ENCODE measurements around the gene CLC.
"Not testable (repeated sequence)": the region's sequence is repeated elsewhere in the genome, so short reads cannot be mapped to it uniquely, and the experiment has no call there.

CLC gene

GRCh38 chr19:39737891-39738290 is at the start of gene CLC:
CLC (minus strand) TSS chr19:39738029; CDS start chr19:39737952, 77 bp downstream.
- no peak for DNase-seq (ENCODE audit: low read depth in 1 of 2, low spot score in 1 of 2)

GRCh38 chr19:39780894-39781293 is 43.1 kb upstream of the CLC start:
- no peak for DNase-seq (ENCODE audit: low read depth in 1 of 2, low spot score in 1 of 2)

GRCh38 chr19:39778763-39779162 is 40.9 kb upstream of the CLC start, which contains the start of gene LEUTX:
LEUTX (plus strand) TSS chr19:39778854; CDS start chr19:39778921, 67 bp downstream.
- no peak for DNase-seq (ENCODE audit: low read depth in 1 of 2, low spot score in 1 of 2)

DNA sequence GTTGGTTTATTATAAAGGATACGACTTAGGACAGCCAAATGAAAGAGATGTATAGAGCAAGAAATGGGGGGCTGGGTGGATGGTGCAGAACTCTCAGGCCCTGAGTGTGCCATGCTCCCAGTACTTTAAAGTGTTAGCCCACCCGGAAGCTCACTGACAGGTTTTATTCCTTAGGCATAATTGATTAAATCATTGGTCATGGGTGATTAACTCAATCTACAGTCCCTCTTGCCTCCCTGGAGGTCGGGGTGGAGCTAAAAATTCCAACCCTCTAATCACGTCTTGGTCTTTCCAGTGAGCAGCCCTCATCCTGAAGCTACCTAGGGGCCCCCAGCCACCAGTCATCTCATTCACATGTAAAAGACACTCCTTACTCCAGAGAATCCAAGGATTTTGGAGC is 31.0 kb upstream of the CLC start:
- DNase-seq (ENCODE audit: low read depth in 1 of 2, low spot score in 1 of 2) = no peak

DNA sequence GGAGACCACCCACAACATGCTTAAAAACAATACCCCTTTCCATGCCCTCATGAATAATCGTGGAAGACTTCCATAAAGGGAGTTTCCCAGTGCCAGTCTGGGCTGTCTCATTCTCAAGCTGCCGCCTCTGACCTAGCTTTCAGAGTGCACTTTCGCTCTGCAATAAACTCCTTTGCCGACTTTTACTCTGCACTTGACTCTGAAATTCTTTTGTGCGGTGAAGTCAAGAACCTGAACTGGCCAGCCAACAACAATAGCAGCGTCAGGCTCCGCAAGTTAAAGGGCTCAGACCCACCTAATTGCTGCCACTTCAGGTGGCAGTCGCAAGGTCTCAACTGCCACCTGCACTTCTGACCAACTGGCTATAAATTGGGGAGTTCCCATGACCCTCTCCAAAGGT is 30.5 kb upstream of the CLC start:
- DNase-seq (ENCODE audit: low read depth in 1 of 2, low spot score in 1 of 2) = no peak

- peak in 1 of 2 donors; percentile 3 for DNase-seq (ENCODE audit: low read depth in 1 of 2, low spot score in 1 of 2)
Measured at GRCh38 chr19:39765091-39766076, 27.6 kb upstream of the CLC start.

DNA sequence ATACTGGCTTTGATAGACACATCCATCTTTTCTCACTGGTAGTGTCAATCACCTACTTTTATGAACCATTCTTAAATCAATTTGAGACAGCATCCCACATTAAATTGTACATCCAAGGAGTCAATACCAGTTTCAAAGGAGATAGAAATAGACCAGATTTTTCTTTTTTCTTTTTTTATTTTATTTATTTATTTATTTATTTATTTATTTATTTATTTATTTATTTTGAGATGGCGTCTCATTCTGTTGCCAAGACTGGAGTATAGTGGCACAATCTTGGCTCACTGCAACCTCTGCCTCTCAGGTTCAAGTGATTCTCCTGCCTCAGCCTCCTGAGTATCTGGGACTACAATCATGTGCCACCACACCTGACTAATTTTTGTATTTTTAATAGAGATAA is 24.0 kb upstream of the CLC start:
- DNase-seq (ENCODE audit: low read depth in 1 of 2, low spot score in 1 of 2) = not testable (repeated sequence)

GRCh38 chr19:39759457-39760184 is 21.8 kb upstream of the CLC start:
- DNase-seq (ENCODE audit: low read depth in 1 of 2, low spot score in 1 of 2) = no peak

DNA sequence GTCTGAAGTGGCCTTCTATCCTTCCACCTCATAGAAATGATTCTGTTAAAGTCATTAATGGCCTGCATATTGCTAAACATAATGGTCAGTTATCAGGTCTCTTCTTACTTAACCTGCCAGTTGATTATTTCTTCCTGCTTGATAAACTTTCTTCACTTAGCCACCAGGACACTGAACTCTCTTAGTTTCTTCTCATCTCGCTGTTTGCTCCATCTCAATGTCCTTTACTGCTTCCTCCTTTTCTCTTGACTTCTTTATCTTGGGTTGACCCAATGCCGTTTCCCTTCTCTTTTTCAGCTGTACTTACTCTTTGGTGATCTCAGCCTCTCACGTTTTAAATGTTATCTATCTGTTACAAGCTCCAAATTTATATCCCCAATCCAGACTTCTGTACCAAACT is 17.1 kb upstream of the CLC start:
- DNase-seq (ENCODE audit: low read depth in 1 of 2, low spot score in 1 of 2) = no peak

GRCh38 chr19:39754544-39754943 is 16.7 kb upstream of the CLC start:
- DNase-seq (ENCODE audit: low read depth in 1 of 2, low spot score in 1 of 2) = no peak

DNA sequence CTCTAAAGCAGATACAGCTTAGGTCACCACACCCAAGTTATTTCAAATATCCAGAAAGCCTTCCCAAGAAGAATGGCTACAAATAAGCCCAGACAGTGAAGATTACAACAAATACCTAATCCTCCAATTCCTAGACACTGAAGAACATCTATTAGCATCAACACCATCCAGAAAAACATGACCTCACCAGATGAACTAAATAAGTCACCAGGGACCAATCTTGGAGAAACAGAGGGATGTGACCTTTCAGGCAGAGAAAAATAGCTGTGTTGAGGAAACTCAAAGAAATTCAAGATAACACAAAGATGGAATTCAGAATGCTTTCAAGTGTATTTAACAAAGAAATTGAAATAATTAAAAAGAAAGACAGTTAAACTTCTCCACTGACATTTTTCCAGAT is 15.0 kb upstream of the CLC start:
- no peak for DNase-seq (ENCODE audit: low read depth in 1 of 2, low spot score in 1 of 2)

DNA sequence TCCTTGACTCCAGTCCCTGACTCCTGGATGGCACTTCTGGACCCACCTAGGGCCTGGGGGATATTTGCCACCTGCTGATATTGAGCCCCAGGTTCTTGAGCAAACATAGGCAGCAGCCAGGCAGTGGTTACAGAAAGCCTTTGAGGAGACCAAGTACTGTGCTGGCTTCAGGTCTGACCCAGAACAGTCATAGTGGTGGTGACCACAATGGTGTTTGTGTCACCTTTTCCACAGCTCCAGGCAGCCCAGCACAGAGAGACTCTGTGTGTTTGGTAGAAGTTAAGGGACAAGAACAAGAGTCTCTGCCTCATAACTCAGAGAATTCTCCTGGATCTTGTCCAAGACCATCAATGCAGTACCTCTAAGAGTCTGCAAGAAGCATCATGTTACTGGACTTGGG is 14.6 kb upstream of the CLC start:
- DNase-seq (ENCODE audit: low read depth in 1 of 2, low spot score in 1 of 2) = no peak

- no peak for DNase-seq (ENCODE audit: low read depth in 1 of 2, low spot score in 1 of 2)
Measured at GRCh38 chr19:39749981-39750380, 12.2 kb upstream of the CLC start.

- no peak for DNase-seq (ENCODE audit: low read depth in 1 of 2, low spot score in 1 of 2)
Measured at GRCh38 chr19:39746836-39747529, 9.2 kb upstream of the CLC start.

GRCh38 chr19:39745643-39746042 is 7.8 kb upstream of the CLC start:
- DNase-seq (ENCODE audit: low read depth in 1 of 2, low spot score in 1 of 2) = no peak

- no peak for DNase-seq (ENCODE audit: low read depth in 1 of 2, low spot score in 1 of 2)
Measured at GRCh38 chr19:39740395-39740794, 2.6 kb upstream of the CLC start.

- DNase-seq (ENCODE audit: low read depth in 1 of 2, low spot score in 1 of 2) = no peak
Measured at GRCh38 chr19:39738814-39739213, 985 bp upstream of the CLC start.

DNA sequence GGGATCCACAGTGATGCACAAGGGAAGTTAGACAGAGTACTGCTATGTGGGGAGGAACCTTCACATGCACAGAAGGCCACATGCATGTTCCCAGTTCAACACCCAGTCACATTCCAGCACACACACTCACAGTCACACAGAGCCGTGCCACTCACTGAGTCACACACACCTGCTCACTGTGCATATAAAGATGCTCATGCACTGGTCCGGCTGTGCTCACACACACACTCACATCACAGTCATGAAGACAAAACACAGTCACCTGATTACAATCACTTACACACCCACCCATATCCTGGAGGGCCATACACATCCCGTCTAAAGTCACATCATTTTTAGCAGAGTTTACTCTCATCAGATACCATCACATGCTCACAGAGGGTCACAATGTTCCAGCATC is 478 bp downstream of the CLC start:
- no peak for DNase-seq (ENCODE audit: low read depth in 1 of 2, low spot score in 1 of 2)

GRCh38 chr19:39736088-39736487 is 1.7 kb downstream of the CLC start:
- DNase-seq (ENCODE audit: low read depth in 1 of 2, low spot score in 1 of 2) = no peak

- no peak for DNase-seq (ENCODE audit: low read depth in 1 of 2, low spot score in 1 of 2)
Measured at GRCh38 chr19:39735688-39736087, 2.1 kb downstream of the CLC start.

- DNase-seq (ENCODE audit: low read depth in 1 of 2, low spot score in 1 of 2) = no peak
Measured at GRCh38 chr19:39733841-39734240, 4.0 kb downstream of the CLC start.

- no peak for DNase-seq (ENCODE audit: low read depth in 1 of 2, low spot score in 1 of 2)
Measured at GRCh38 chr19:39731685-39732084, 6.1 kb downstream of the CLC start.

Measured in stimulated activated CD4-positive, alpha-beta T cell treated with anti-CD3 and anti-CD28 coated beads, Interleukin-15, amount 100 ng/mL, for 1 hour (primary cell).